GM19324 (cell line): Measurements from ENCODE around the gene PRKG1.
"Not testable (repeated sequence)": the region's sequence is repeated elsewhere in the genome, so short reads cannot be mapped to it uniquely, and the experiment has no call there.

ENCODE experiments used
- ATAC-seq: cut with Tn5 transposase; IDR thresholded peaks from one replicate; pipeline ENCODE4 v1.9.1; 2021; ENCODE audit warnings: mild to moderate bottlenecking, moderate library complexity; ENCODE audit not compliant: unreplicated experiment, low FRiP score

PRKG1 gene

DNA sequence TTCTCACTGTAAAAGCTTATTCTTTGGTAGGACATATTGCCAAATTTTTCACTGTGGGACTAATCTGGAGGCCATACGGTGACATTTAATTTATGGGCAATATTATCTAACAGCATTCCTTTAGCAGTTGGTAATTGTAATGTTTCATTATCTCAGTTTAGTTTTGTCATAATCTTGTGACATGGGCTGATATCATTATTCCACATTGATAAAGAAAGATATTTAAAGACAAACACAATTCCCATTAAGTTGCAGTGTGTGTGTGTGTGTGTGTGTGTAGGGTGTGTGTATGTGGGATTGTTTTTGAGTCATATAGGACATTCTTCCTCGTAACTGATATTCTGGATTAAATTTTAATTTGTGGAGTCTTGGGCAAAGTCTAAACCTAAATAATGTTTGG is 238.5 kb downstream of the PRKG1 start:
- ATAC-seq: no peak

DNA sequence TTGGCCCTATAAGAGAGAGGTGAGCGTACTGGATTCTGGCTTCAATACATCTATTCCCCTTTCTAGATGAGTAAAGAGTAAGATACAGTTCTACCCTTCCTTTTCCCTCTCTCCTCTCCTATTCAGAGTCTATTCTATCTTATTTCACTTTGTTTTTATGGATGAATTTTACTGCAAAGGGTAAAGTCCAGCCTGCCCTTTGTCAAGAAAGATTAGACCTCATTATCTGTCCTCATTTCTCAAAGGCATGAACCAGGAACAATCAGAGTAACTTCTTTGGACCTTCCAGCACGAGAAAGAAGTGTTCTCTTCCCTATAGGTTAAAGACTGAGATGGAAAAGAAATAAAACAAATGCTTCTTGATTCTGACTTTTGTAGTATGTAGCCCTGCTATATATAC is 239.0 kb downstream of the PRKG1 start:
- no peak for ATAC-seq

DNA sequence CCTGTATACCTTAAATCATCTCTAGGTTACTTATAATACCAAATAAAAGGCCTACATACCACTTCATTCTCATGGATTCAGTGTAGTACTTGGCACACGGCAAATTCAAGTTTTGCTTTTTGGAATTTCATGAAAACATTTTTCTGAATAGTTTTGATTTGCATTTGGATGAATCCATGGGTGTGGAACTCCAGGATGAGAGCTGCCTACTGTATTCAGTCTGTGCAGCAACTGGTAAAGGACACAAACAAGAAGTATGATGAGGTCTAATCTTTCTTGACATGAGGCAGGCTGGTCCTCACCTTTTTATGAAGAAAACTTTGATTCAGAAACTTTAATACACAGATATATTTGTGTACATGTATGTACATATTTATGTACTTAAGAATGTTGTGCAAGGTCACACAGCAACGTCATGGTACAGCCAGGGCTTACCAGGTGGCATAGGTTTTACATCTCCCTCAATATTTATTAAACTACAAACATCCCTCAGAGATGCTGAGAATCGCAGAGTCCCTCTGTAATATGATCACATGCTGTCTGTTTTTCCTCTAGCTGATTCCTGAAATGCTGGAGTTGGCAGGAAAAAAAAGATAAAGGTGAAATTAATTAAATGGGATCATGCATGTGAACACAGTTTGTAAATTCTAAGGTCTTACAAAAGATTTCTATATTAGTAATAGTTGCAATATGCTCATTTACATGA is 239.6 kb downstream of the PRKG1 start:
- ATAC-seq: no peak

DNA sequence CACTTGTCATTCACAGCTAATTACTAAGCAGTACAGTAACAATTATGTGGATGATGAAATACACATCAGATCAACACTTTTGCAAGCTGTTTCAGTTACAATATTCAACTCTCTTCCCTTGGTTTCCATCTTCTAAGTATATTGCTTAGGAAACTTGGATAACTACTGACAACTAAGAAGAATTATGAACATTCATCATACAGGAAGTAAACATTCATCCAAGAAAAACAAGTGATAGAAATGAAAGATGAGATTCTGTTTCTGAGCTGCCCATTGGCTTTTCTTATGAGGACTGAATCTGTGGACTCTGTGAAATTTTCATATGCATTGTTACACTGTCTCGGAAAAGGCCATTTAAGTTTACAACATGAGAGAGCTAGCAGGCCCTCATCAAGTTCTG is 240.2 kb downstream of the PRKG1 start:
- no peak for ATAC-seq

DNA sequence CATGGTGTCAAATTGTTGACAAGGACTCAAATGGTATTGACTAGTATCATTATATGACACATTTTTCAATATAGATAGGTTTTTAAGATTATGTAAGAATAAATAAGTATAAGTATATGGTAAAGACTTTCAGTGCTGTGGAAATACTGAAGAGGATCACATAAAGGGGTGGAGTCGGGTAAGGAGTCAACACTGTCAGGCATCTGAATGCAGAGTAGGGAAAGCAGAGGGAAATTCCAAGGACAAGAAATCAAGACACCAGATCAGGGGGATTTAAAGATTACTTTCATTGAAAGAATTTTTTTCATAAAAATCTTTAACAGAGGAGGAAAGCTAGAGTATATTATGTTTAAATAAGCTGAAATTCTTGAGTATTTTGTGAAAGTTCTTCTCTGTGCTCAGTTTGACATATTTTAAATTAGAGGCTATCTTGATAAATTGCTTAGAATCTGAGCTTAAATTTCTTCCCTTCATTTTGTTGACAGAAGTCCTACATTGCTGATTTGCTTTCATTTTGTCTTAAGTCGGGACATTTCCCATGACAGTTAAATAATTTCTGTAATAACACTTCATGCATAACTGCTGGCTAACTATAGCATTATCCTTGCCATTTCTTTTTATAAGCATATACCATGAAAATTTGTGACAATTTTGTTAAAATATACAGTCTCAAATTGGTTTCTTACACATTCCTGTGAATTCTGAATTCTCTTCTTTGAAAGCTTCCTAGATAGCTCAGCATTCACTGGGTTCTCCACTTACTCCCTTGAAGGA is 244.3 kb downstream of the PRKG1 start:
- no peak for ATAC-seq

DNA sequence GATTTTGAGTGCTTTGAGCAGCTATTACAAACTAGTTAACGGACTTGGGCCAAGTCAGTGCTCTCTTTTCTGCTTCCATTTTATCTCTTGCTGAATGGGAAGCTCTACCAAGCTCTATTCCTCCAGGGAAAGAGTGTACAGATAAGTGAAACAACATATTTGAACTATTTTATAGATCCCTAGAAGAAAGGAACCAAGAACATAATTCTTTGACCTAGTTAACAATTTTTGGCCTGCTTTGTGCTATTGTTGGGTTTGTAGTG is 244.8 kb downstream of the PRKG1 start:
- no peak for ATAC-seq

DNA sequence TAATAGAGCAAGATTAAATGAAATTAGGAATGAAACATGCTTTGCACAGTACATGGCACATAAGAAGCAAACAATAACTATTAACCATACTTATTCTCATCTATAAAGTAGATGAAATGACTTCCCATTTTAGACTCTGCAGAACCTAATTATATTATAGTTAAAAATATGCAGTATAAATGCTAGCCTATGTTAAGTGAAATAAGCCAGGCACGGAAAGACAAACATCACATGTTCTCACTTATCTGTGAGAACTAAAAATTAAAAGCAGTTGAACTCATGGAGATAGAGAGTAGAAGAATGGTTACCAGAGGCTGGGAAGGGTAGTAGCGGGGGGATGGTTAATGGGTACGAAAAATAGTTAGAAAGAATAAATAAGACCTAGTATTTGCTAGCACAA is 247.0 kb downstream of the PRKG1 start:
- ATAC-seq: no peak

DNA sequence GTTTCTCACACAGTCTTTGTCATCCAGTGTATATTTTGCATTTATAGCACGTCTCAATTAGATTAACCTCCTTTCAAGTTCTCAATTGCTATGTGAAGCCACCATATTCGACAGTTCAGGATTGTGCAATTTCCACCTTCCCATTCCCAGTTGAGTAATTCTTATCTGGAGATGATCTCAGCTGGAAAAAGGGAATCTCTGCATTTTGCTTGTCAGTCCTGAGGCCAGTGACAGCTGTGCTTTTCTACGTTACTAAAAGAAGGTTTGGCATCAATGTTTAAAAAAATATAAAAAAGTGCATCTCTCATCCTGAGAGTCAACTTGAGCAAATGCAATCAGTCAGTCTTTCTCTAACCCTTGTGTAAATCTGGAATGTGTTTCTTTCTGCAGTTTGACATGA is 247.7 kb downstream of the PRKG1 start:
- no peak for ATAC-seq

DNA sequence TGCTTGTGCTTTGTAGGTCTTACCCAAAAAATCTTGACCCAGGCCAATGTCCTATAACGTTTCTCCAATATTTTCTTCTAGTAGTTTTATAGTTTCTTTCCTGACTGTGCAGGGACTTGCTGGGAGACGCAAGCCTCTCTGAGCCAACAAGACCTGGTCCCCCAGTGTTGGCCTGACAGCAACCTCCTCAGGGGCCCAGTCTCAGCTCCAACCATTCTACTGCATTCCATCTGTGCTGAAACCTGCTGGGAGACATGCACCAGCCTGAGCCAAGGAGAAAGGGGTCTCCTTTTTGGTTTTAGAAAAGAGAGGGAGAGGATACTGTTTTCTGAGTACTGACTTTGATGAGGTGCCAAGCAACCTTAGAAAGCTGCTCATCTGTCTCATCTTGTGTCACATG is 251.4 kb downstream of the PRKG1 start:
- no peak for ATAC-seq

DNA sequence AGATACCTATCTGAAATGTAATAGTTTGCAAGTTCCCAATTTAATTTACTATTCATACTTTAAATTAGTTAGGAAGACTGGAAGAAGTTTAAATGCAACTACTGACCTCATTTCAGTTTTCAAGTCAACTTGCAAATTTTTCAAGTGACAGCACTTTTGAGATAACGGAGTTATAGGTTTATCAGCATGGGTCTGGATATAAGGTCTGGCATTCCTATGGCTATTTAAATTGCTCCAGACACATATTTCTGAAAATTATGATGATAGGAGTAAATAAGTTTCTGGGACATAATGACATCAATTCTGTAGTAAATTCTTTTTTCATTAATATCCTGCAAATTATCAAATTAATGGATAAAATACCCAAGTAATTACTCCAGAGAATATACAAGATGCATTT is 251.9 kb downstream of the PRKG1 start:
- no peak for ATAC-seq

DNA sequence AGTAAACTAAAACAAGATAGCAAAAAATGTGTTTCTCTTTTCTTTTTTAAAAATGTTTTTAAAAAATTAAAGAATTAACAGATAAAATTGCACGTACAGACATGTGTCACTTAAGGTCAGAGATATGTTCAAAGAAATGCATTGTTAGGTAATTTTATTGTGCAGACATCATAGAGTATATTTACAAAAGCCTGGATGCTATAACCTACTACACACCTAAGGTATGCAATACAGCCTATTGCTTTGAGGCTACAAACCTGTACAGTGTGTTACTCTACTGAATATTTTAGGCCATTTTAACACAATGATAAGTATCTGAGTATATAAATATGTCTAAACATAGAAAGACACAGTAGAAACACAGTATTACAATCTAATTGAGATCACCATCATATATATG is 253.1 kb downstream of the PRKG1 start:
- ATAC-seq: no peak

DNA sequence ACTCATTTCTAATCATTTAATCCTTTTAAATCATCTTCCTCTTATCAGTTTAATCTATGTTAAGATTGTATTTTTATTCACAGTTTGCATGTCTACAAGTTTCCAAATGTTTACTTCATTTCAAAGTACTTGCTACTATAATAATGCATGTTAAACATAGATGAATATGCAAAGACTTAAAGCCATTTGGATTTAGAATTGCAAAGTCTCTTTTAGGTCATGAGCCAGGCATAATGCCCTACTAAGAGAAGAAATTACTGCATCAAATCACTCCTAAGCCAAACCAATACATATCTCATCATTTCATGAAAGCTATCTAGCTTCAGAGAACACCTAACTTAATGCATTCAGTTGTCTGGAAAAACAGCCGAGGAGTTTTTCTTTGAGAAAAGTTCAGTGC is 266.1 kb downstream of the PRKG1 start:
- ATAC-seq: no peak

DNA sequence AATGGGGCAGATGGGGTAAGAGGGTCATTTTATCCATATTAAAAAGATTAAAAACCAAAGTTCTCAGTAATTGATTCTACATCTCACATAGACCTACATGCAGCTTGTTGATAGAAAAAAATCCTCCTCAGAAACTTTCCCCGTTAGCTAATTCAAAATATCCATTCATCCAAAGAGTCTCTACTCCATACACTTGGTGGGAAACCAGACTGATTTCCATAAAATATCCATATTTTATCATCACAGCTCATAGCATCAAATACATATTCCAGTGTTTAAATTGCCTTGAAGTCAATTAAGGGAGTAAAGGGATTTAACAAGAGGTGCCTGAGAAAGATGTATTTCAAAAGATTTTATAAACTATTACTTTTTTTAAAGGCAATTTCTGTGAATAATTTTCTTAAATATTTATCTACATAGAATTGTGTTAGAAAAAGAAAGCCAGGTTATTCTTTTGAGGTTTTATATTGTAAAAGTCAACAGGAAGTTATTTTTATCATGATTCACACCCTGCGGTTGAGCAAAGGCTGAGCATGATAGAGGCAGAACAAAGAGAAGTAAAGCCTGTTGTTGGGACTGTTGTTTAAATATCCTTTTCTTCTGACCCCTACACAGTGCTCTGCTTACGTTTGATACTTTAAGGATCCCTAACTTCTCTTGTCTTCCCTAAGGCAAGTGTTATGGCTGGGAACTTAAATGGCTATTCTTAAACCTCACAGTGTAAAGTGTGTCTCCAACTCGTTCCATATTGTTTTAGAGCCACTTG is 266.7 kb downstream of the PRKG1 start:
- no peak for ATAC-seq

DNA sequence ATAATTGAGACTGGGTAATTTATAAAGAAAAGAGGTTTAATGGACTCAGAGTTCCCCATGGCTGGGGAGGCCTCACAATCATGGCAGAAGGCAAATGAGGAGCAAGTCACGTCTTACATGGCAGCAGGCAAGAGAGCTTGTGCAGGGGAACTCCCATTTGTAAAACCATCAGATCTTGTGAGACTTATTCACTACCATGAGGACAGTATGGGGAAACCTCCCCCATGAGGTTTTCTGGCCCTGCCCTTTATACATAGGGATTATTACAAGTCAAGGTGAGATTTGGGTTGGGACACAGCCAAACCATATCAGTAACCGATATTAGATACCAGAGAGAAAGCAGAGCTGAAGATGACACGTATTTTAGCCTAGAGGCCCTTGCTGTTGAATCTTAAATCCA is 267.5 kb downstream of the PRKG1 start:
- ATAC-seq: not testable (repeated sequence)

DNA sequence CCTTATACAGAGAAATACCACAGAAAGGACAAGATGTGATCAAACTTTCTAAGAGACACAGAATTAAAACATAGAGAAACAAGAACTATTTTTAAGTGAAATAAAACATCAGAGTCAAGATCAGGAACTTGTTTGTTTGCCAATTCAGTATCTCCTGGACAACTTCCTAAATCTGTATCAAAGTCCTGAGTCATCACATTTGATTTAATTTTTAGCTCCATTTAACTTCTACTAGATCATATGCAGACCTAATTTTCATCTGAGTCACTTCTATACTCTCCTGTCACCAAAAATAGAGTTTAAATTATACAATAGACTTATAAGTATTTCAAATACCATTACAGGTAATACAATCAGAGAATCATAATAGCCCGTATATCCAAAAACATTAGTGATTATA is 268.1 kb downstream of the PRKG1 start:
- no peak for ATAC-seq

DNA sequence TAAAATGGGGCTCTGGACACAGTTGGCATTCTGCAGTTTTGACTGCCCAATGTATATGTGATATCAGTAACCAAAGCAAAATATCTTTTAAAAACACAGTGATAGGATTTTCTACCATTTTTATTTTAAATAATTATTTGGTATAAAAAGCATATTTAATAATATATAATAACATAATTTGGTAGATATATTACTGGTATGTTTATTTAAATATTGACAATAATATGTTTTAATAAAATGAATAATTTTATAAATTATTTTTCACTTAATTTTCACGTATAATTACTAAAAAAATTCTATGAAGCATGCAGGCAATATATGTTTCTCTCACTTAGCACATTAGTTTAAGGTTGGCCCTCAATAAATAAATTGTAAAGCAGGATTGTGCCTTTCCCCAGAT is 269.1 kb downstream of the PRKG1 start:
- no peak for ATAC-seq

DNA sequence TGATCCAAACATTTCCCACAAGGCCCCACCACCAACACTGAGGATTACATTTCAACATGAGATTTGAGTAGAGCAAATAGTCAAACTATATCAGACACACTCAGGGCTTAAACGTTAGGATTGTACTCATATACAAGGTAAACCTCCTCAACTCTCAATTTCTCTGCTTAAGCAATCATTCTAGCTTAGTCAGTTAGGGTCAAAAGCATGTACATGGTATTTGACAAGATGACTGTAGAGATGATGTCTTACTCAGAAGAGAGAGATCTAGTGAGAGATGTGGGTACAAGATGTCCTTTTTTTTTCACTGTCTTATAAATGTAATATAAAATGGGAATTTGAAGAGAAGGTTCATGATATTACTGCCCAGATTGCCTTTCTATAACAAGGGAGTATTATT is 270.1 kb downstream of the PRKG1 start:
- no peak for ATAC-seq

DNA sequence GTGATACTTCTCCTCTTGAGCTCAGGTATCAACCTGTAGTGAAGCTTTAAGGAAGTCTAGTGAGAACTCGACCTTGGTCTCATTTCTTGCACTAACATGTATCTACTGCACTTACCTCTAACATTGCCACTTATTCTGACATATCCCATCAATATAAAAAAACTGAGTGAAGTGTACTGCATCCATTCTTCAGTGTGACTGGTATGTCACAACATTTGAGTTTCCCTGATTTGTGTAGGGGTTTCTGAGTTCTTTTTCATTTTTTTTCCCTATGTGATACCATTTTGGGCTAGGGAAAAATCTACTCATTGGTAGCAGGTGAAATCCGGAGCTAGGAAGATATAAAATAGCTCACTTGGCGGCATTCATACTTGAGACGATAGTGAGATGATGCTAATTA is 274.3 kb downstream of the PRKG1 start:
- ATAC-seq: no peak

DNA sequence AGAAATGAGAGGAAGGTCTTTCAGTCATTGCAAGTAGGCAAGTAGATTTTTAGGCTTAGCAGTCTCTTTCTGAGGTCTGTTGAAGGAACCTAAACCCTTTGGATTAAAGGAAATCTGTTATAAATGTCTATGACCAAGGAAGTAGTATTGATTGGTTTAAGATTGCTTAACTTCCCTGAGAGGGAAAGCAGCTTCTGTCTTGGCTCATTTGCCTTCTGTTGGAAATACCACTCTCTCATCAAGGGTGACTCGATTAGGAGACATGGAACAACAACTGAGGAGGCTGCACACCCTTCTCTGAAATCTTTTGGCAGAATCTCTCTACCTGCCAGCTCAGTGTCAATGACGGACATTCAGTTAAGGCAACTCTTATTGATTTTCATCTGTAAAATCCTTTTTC is 282.9 kb downstream of the PRKG1 start:
- no peak for ATAC-seq

DNA sequence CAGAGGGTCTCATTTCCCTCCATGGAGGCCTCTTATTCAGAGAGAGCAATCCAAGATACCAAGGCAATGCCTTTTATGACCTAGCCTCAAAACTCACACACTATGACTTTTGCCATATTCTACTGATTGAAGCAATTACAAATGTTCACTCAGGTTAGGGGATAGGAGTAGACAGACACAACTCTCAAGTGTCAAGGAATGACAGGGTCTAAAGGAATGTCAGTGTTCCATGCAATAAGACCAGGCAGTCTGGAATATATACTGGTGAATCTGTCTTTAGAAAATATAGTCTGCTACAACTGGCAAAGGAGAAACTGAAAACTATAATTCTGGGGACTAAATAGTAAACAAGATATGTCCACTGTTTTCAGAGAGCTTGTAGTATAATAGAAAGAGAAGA is 283.9 kb downstream of the PRKG1 start:
- no peak for ATAC-seq

DNA sequence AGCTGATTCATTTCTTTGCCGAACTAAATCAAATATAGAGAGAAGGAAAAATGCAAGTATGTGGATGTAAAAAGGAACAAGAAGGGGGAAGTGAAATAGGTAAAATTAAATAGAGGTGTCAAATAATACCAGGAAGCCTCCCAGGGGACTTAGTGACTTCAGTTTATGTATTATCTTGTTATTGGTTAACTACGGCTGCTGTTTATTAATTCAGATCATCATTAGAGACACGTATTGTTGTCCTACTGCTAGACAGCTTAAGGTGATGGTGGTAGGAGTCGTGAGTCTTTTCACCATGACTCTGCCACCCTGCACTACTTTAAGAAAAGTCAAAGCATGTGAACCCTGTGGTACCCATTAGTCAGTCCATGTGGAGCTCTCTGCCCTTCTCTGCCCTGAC is 289.1 kb downstream of the PRKG1 start:
- peak; percentile 73 for ATAC-seq

DNA sequence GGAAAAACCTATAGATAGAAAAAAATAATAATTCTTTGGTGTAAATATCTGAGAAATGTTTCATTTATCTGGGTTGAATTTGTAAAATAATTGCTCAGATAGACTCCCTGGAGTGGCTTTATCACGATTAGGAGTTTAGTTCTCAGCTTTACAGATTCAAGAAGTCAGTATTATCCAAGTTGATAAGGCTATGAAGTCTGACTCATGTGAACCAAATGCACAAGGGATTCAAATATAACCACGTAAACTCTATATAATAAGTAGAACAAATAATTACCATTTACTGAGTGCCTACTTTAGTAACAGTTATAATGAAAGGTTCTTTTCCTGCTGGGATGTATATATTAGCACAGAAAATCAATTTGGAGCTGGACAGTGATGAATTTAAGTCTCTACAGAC is 290.4 kb downstream of the PRKG1 start:
- ATAC-seq: no peak
